HepG2 (cell line): Measurements from ENCODE around the gene TMF1. TPM values are rescaled to one million over a fixed set of nuclear protein-coding genes. Genes with fewer than 3 reads are reported as not detected.

Experiments
- ATAC-seq: fragments of 200-7000 bp; cut with Tn5 transposase; 3 replicates; pipeline ENCODE4 v1.9.1; 2020; ENCODE audit warnings: mild to moderate bottlenecking, moderate library complexity
- BruUV-seq: library from RNA; stranded (reverse); fragments of 400-500 nt; replicated peaks from 2 replicates; lab custom pipeline; 2021; lab: Mats Ljungman, UMichigan
- CTCF ChIA-PET: fragments of 300-600 bp; formaldehyde crosslinking; extraction: SDS; loops from one replicate; lab custom pipeline; 2021; ENCODE audit warnings: low total read pairs, inconsistent platforms, low intra/inter-chr PET ratio; lab: Yijun Ruan, JAX
- POLR2A ChIA-PET: fragments of 350-600 bp; sonication (Branson Sonifier 250); formaldehyde crosslinking; loops from one replicate; lab custom pipeline; 2020; ENCODE audit warnings: antibody characterized with exemption, inconsistent platforms; lab: Yijun Ruan, JAX
- DNase-seq: peaks from one replicate; pipeline ENCODE4 v3.0.0-alpha.2; 2015; ENCODE audit warnings: low spot score
- FAIRE-seq: peaks from 3 replicates; lab custom pipeline; 2011; peaks lifted over from hg19 to GRCh38; lab: Jason Lieb, UNC
- H2AFZ ChIP-seq: one replicate; pipeline ENCODE4 v1.6.1; 2011; ENCODE audit warnings: low read length, inconsistent platforms
- H3K27ac ChIP-seq: fragments of 300-600 bp; 3 replicates; pipeline ENCODE4 v1.8.0; 2011; ENCODE audit warnings: mixed run types, mild to moderate bottlenecking, mixed read lengths, low read length, inconsistent platforms; ENCODE audit not compliant: insufficient read depth; ENCODE audit errors: extremely low read length
- H3K27me3 ChIP-seq, 2 experiments: fragments of 200-600 bp in 1 of 2; 2 replicates in 1 of 2; 3 replicates in 1 of 2; pipeline versions ENCODE4 v1.6.0 to v1.8.0; 2011; ENCODE audit warnings: low read length in 2 of 2, mild to moderate bottlenecking in 2 of 2, moderate library complexity in 2 of 2, inconsistent platforms in 1 of 2; ENCODE audit not compliant: insufficient read depth in 2 of 2, control insufficient read depth in 1 of 2
- H3K36me3 ChIP-seq, 2 experiments: fragments of 200-600 bp in 1 of 2; replicated peaks in 1 of 2; 2 replicates in 1 of 2; 3 replicates in 1 of 2; pipeline versions ENCODE4 v1.5.1 to v1.8.0; 2011; ENCODE audit warnings: low read length in 2 of 2, inconsistent platforms in 1 of 2; ENCODE audit not compliant: insufficient read depth in 2 of 2, control insufficient read depth in 1 of 2
- H3K4me1 ChIP-seq: 2 replicates; pipeline ENCODE4 v1.5.1; 2012; ENCODE audit warnings: low read length, inconsistent platforms; ENCODE audit not compliant: insufficient read depth
- H3K4me2 ChIP-seq: 2 replicates; pipeline ENCODE4 v1.6.0; 2011; ENCODE audit warnings: low read depth, low read length, inconsistent platforms
- H3K4me3 ChIP-seq, 3 experiments: fragments of 200-600 bp in 1 of 3; sonication (generic), shearing (Covaris generic) in 1 of 3; replicated peaks in 1 of 3; 2 replicates each; pipeline ENCODE4 v1.5.1; 2011 to 2016; ENCODE audit warnings: low read length in 3 of 3, inconsistent platforms in 2 of 3, low read depth in 2 of 3, mild to moderate bottlenecking in 2 of 3, control low read depth in 1 of 3, mixed read lengths in 1 of 3; ENCODE audit not compliant: insufficient read depth in 1 of 3
- H3K79me2 ChIP-seq: one replicate; pipeline ENCODE4 v1.6.1; 2011; ENCODE audit warnings: low read length, inconsistent platforms; ENCODE audit not compliant: insufficient read depth
- H3K9ac ChIP-seq: 2 replicates; pipeline ENCODE4 v1.6.0; 2011; ENCODE audit warnings: mild to moderate bottlenecking, low read depth, low read length, inconsistent platforms; ENCODE audit not compliant: insufficient read depth
- H3K9me3 ChIP-seq: 2 replicates; pipeline ENCODE4 v1.5.1; 2012; ENCODE audit warnings: mild to moderate bottlenecking, low read length
- H4K20me1 ChIP-seq: 2 replicates; pipeline ENCODE4 v1.6.0; 2011; ENCODE audit warnings: inconsistent platforms, mild to moderate bottlenecking, low read length, moderate library complexity; ENCODE audit not compliant: insufficient read depth
- CENPX ChIP-seq: sonication (generic); formaldehyde crosslinking; IDR thresholded peaks from 2 replicates; pipeline ENCODE4 v1.9.0; 2021; ENCODE audit warnings: mild to moderate bottlenecking, missing genetic modification reagents, moderate library complexity
- DZIP1 ChIP-seq: sonication (generic); formaldehyde crosslinking; IDR thresholded peaks from 2 replicates; pipeline ENCODE4 v1.5.0; 2020; ENCODE audit warnings: mild to moderate bottlenecking, missing genetic modification reagents
- HNRNPLL ChIP-seq: fragments of 200-400 bp; formaldehyde crosslinking; IDR thresholded peaks from 2 replicates; pipeline ENCODE4 v1.6.1; 2017; ENCODE audit warnings: mild to moderate bottlenecking, low read depth, low read length; ENCODE audit not compliant: poor library complexity, severe bottlenecking
- HOXA9 ChIP-seq: sonication (generic); formaldehyde crosslinking; IDR thresholded peaks from 2 replicates; pipeline ENCODE4 v1.8.1; 2022; ENCODE audit warnings: missing genetic modification reagents, mild to moderate bottlenecking, moderate library complexity, borderline replicate concordance
- JARID2 ChIP-seq: sonication (generic); formaldehyde crosslinking; IDR thresholded peaks from 2 replicates; pipeline ENCODE4 v1.8.1; 2023; ENCODE audit warnings: missing genetic modification reagents, inconsistent platforms; ENCODE audit not compliant: insufficient replicate concordance
- KLF6 ChIP-seq: IDR thresholded peaks from 2 replicates; pipeline ENCODE4 v1.8.0; 2016; ENCODE audit warnings: missing biosample characterization, missing genetic modification reagents
- MYC ChIP-seq: sonication (generic); formaldehyde crosslinking; IDR thresholded peaks from 2 replicates; pipeline ENCODE4 v1.9.0; 2021; ENCODE audit warnings: missing genetic modification reagents, borderline replicate concordance
- SNRNP70 ChIP-seq: fragments of 200-400 bp; formaldehyde crosslinking; IDR thresholded peaks from 2 replicates; pipeline ENCODE4 v1.6.1; 2017; ENCODE audit warnings: mild to moderate bottlenecking, low read depth, low read length, moderate library complexity
- TEAD3 ChIP-seq: optimal IDR thresholded peaks from 2 replicates; pipeline ENCODE3; 2016; ENCODE audit warnings: borderline replicate concordance
- TRAFD1 ChIP-seq: sonication (generic); formaldehyde crosslinking; IDR thresholded peaks from 2 replicates; pipeline ENCODE4 v1.5.1; 2020; ENCODE audit warnings: missing genetic modification reagents, mild to moderate bottlenecking, borderline replicate concordance
- ZNF567 ChIP-seq: sonication (generic); formaldehyde crosslinking; IDR thresholded peaks from 2 replicates; pipeline ENCODE4 v1.8.1; 2023; ENCODE audit warnings: mild to moderate bottlenecking, missing genetic modification reagents, borderline replicate concordance
- WGBS: methylation state at CpG from one replicate; pipeline ENCODE4 v1.1.6; 2017; ENCODE audit warnings: low lambda C conversion rate; 5-methylcytosine and 5-hydroxymethylcytosine counted together
- in situ Hi-C: cut with HindIII; loops from 2 replicates; pipeline ENCODE4 v1.10.0; 2017; ENCODE audit warnings: low pct_unique_long_range_greater_than_20kb; ENCODE audit not compliant: extremely low pct_ligation_motif_present
- intact Hi-C: fragments of 100-400 bp; cut with micrococcal nuclease; formaldehyde crosslinking; loops from one replicate; pipeline ENCODE4 v1.10.0; 2022; ENCODE audit not compliant: unreplicated experiment
- polyA plus RNA-seq, 8 experiments: library from polyadenylated mRNA; depleted of rRNA in 3 of 8; stranded (reverse) in 7 of 8; unstranded in 1 of 8; fragments of >200 nt; fragmentation: Illumina TruSeq in 4 of 8; extraction: Trizol in 4 of 8; gene quantifications; 2 replicates each; pipeline versions ENCODE4 v1.2.1 to v1.2.3, GENCODE V29; 2011 to 2016; ENCODE audit warnings: low read depth in 4 of 8, missing spikeins in 1 of 8, mixed read lengths in 1 of 8; ENCODE audit not compliant: insufficient read depth in 1 of 8
- total RNA-seq, 5 experiments: library from RNA; depleted of rRNA; stranded (reverse); fragments of >200 nt; fragmentation: Illumina TruSeq; extraction: Trizol; gene quantifications; 2 replicates each; pipeline ENCODE4 v1.2.3, GENCODE V29; 2016; ENCODE audit warnings: low read depth in 1 of 5

TMF1 gene
- total and polyA plus RNA-seq, 2 of the 13 experiments (the other 11 are each of a cell fraction or from before 2014, with no cell fraction given), result 12.1 to 38.4 TPM

GRCh38 chr3:69063636-69064035, 11.5 kb upstream of the TMF1 start:
- 95% methylated on average over 2 of the region's 2 CpGs for WGBS
- intact Hi-C loops (no loop called here), in situ Hi-C loops (no loop called here)
- FAIRE-seq, result no peak
- Histone ChIP-seq H4K20me1 (no peaks in the 10 kb centered on the region; the same call in 1 of the 2 replicates), H3K27me3 (no peaks in the 10 kb centered on the region), H2AFZ (no peak overlapping the region), H3K27ac (no peak overlapping the region), H3K4me1 (no peaks in the 10 kb centered on the region), H3K9me3 (no peaks in the 10 kb centered on the region), H3K79me2 (no peaks in the 10 kb centered on the region), H3K9ac (no peak overlapping the region), H3K4me3 (no peak overlapping the region), H3K36me3 (peaks cover 7 to 27% of the 10 kb centered on the region in 2 experiments), H3K4me2 (no peak overlapping the region)
- CTCF ChIA-PET, result no interaction called here
- POLR2A ChIA-PET, result interaction anchor here (0.9 kb wide), 1 partner anchor 16 kb away, joined by 3 read pairs; no protein-coding TSS in a partner anchor
- no TSS peak for BruUV-seq
- DNase-seq, result no peak
- ATAC-seq, result no peak
- TF ChIP-seq TEAD3 (CRISPR knock-in tag), result no peak
- TF ChIP-seq ZNF567 (CRISPR knock-in tag), result no peak
- no peak for TF ChIP-seq CENPX (CRISPR knock-in tag)
- no peak for TF ChIP-seq JARID2

GRCh38 chr3:69059688-69060087, 7.6 kb upstream of the TMF1 start:
- Histone ChIP-seq H3K36me3 (peaks cover 7 to 46% of the 10 kb centered on the region in 2 experiments), H3K27ac (no peak overlapping the region), H3K4me3 (no peak overlapping the region), H3K27me3 (no peaks in the 10 kb centered on the region), H4K20me1 (no peaks in the 10 kb centered on the region; the same call in 1 of the 2 replicates), H2AFZ (no peak overlapping the region), H3K9me3 (no peaks in the 10 kb centered on the region), H3K4me2 (no peak overlapping the region), H3K79me2 (no peaks in the 10 kb centered on the region), H3K4me1 (no peaks in the 10 kb centered on the region), H3K9ac (no peak overlapping the region)
- ATAC-seq (no peak), DNase-seq (no peak), FAIRE-seq (no peak)
- no TSS peak for BruUV-seq
- intact Hi-C loops (no loop called here), in situ Hi-C loops (no loop called here)
- ChIA-PET CTCF (no interaction called here), POLR2A (no interaction called here)
- TF ChIP-seq HNRNPLL (no peak), KLF6 (CRISPR knock-in tag) (no peak), DZIP1 (CRISPR knock-in tag) (no peak), TRAFD1 (CRISPR knock-in tag) (no peak), HOXA9 (CRISPR knock-in tag) (no peak), MYC (CRISPR knock-in tag) (no peak), SNRNP70 (no peak)
